ENCODE measurements around the gene ZHX3.
A peak's percentile ranks its signal among the peaks of the same experiment; 100 is the strongest.

ZHX3 gene

DNA sequence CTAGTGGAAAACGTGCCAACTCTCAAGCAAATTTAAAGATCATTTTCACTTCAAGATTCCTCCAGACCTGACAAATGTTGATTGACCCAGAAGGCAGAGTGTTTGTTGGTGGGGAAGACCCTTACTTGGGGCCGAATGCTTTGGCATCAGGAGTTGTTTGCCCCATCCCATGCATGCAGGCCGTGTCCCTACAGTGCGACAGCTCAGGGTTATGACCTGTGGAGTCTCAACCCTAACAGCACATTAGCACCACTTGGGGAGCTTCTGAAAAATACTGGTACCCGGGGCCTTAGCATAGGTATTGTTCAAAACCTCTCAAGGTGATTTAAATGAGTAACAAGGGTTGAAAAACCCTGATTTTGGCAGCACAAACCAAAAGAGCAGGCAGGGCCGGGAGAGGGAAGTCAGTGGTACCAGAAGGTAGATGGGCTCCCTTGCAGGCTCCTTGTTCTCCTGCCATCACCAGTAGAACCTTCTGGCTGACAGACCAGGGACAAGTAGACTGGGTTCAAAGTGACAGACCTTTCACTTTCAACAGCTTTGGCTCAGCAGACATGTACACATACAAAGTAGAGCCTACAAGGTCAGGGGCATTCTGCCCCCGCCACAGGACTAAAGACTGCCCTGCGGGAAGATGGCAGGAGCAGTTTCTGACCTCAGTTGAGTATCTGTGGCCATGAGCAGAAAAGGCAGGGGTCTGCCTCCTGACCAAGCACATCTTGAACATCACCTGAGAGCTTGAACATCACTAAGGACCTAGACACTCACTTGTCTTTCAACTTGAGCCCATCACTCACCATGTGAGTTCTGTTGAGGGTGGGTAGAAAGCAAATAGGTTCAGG, 140.6 kb downstream of the ZHX3 start:
- Histone ChIP-seq H3K27ac (peak overlapping the region; percentile 86 to 93), H3K4me3 (no peak overlapping the region)
- peak; percentile 70 for DNase-seq (ENCODE audit: low spot score)
- TF ChIP-seq, protein P1, sequence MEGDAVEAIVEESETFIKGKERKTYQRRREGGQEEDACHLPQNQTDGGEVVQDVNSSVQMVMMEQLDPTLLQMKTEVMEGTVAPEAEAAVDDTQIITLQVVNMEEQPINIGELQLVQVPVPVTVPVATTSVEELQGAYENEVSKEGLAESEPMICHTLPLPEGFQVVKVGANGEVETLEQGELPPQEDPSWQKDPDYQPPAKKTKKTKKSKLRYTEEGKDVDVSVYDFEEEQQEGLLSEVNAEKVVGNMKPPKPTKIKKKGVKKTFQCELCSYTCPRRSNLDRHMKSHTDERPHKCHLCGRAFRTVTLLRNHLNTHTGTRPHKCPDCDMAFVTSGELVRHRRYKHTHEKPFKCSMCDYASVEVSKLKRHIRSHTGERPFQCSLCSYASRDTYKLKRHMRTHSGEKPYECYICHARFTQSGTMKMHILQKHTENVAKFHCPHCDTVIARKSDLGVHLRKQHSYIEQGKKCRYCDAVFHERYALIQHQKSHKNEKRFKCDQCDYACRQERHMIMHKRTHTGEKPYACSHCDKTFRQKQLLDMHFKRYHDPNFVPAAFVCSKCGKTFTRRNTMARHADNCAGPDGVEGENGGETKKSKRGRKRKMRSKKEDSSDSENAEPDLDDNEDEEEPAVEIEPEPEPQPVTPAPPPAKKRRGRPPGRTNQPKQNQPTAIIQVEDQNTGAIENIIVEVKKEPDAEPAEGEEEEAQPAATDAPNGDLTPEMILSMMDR (IDR thresholded peaks at IDR 0.05): no peak

DNA sequence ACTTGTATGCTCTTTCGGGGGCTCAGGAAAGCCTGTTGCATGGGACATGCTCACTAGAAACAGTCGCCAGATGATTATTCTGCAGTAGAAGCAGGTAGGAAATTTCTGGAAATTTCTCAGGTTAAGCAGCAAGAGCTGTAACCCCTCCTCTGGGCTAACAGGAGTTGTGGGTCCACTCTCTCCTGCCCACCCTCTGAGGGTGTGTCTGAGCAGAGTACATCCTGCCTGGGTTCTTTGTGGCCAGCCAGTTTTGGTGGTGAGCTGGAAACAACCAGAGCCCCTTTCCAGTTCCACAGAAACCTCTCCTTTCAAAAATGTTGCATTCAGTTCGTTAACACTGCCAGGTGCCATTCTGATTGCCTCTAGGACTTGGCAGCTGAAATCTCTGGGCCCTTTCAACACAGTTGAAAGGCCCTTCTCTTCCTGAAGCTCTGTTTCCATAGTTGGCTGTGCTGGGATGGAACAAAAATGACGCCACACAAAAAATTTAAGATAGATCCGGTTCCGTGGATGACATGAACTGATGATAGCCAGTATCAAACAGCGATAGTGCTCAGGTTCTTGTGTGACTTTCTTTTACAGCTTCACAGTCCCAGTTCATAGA, 141.7 kb downstream of the ZHX3 start:
- DNase-seq (ENCODE audit: low spot score): peak; percentile 64
- Histone ChIP-seq H3K4me3 (no peak overlapping the region), H3K27ac (peak overlapping the region; percentile 86 to 93)
- TF ChIP-seq, protein P1 (IDR thresholded peaks at IDR 0.05): no peak

DNA sequence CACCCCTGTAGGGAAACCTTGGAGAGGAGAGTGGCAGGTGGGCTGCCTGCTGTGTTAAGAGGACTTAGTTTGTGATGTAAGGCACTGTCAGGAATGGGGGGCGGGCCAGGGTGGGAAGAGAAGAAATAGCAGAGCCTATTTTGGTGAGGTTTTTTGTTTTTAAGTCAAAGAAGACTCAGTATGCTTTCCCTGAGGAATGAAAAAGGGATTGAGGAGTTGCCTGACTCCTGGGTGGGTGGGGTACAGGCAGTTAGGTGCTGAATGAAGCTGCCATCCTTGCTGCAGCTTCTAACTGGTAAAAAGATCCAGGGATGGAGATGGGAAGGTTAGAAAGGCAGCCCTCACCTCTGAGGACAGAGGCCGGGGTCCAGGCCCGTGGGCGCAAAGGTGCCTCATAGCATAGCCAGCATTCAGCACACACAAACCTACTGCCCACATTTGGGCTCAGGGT, 142.3 kb downstream of the ZHX3 start:
- DNase-seq (ENCODE audit: low spot score): peak; percentile 62
- TF ChIP-seq, protein P1 (IDR thresholded peaks at IDR 0.05): no peak
- Histone ChIP-seq H3K4me3 (no peak overlapping the region), H3K27ac (peak overlapping the region; percentile 86 to 93)

DNA sequence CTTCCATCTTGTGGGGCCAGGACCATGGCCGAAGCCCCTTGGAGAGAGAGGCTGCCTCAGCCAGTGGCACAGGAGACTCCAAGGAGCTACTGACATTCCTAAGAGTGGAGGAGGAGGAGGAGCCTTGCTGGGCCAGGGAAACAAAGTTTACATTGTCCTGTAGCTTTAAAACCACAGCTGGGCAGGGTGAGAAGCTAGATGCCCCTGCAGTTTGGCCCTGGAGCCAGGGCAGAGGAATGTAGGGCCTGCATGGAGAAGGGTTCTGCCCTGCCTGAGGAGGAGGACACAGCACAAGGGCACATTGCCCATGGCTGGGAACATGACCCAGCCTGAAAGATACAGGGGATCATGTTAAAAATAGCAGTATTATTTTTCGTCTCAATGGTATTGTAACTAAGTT, 142.7 kb downstream of the ZHX3 start:
- H3K4me3 ChIP-seq: no peak overlapping the region
- DNase-seq (ENCODE audit: low spot score): peak; percentile 74
- peak overlapping the region; percentile 86 to 93 for H3K27ac ChIP-seq
- TF ChIP-seq, protein P1 (IDR thresholded peaks at IDR 0.05): no peak

DNA sequence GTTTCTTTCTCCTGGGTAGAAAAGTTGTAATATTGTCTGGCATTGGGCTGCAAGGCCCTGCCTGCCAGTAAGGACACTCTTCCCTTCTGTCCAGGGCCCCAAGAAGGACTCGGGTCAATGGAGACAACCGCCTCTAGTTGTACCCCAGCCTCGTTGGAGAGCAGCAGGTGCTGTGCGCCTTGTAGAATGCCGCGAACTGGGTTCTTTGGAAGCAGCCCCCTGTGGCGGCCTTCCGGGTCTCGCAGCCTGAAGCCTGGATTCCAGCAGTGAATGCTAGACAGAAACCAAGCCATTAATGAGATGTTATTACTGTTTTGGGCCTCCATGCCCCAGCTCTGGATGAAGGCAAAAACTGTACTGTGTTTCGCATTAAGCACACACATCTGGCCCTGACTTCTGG, 143.2 kb downstream of the ZHX3 start:
- no peak overlapping the region for H3K4me3 ChIP-seq
- peak; percentile 72 for DNase-seq (ENCODE audit: low spot score)
- peak overlapping the region; percentile 86 to 93 for H3K27ac ChIP-seq
- TF ChIP-seq, protein P1 (IDR thresholded peaks at IDR 0.05): no peak

DNA sequence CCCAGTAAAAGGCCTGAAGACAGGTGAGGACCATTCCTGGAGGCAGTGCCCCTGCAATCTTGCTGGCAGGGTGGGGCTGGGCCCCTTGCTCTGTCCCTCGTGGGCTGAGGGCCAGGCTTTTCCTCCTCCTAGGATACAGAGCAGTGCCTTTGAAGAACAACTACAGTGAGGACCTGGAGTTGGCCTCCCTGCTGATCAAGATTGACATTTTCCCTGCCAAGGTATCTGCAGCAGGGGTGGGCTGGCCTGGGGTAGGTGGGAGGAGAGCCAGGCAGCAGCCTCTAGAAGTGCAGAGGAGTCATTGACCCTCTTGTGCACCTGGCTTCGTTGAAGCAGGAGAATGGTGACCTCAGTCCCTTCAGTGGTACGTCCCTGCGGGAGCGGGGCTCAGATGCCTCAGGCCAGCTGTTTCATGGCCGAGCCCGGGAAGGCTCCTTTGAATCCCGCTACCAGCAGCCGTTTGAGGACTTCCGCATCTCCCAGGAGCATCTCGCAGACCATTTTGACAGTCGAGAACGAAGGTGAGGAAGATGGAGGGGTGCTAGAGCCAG, 143.7 kb downstream of the ZHX3 start:
- TF ChIP-seq, protein P1 (IDR thresholded peaks at IDR 0.05): no peak
- Histone ChIP-seq H3K4me3 (no peak overlapping the region), H3K27ac (peak overlapping the region; percentile 86 to 93)
- DNase-seq (ENCODE audit: low spot score): peak; percentile 73

All from coronary artery (tissue), 2 donors.